ENCODE data around the gene BMPR1A. TPM values are rescaled to one million over a fixed set of nuclear protein-coding genes. Genes with fewer than 3 reads are reported as not detected.
A peak's percentile ranks its signal among the peaks of the same experiment; 100 is the strongest.

The BMPR1A gene
- total and polyA plus RNA-seq, 2 experiments from 2014 or later = 14.2 to 82.5 TPM

DNA sequence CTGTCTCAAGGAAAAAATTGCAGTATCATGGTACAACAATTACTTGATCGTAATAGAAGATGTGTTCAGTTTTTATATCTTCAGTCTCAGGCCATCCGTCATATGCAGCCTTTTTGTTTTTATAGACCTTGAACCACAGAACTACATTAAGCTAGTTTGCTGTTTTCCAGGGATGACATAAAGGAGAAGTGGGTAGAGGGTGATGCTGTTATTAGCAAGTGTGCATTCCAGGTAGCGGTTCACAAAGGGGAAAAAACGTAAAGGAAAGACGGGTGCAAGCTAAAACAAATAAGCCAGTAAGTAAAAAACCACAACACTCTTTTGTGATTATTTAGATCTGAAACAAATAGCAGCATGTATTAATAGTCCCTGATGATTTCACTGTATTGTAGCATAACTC, 71.7 kb downstream of the BMPR1A start:
- H3K27ac Mint-ChIP-seq = peak overlapping the region; percentile 53; the same call in 1 of the 2 replicates
- no peak for ATAC-seq
- Histone ChIP-seq H3K79me2 (replicated peaks; ENCODE audit: insufficient read depth) (peaks cover 100% of the 10 kb centered on the region), H3K9me2 (ENCODE audit: insufficient read depth) (no peaks in the 10 kb centered on the region), H3K27me3 (ENCODE audit: insufficient read depth) (no peaks in the 10 kb centered on the region), H3K36me3 (ENCODE audit: insufficient read depth) (no peaks in the 10 kb centered on the region), H3F3A (replicated peaks; ENCODE audit: low read depth) (no peaks in the 10 kb centered on the region), H2AFZ (no peak overlapping the region), H3K27ac (ENCODE audit: low read depth) (peak overlapping the region; percentile 29; the same call in 1 of the 2 replicates), H3K4me3 (no peak overlapping the region), H4K20me1 (replicated peaks; ENCODE audit: insufficient read depth) (peaks cover 58% of the 10 kb centered on the region), H3K4me2 (no peak overlapping the region), H3K4me1 (ENCODE audit: insufficient read depth) (peaks cover 70% of the 10 kb centered on the region)
- H3K4me3 Mint-ChIP-seq = no peak overlapping the region
- H3K9me3 Mint-ChIP-seq = no peaks in the 10 kb centered on the region
- H3K4me1 Mint-ChIP-seq = peaks cover 68% of the 10 kb centered on the region
- H3K27me3 Mint-ChIP-seq (ENCODE audit: insufficient read depth, low read depth, poor library complexity) = peaks cover 4% of the 10 kb centered on the region
- H3K36me3 Mint-ChIP-seq (ENCODE audit: low read depth) = no peaks in the 10 kb centered on the region
- no peak for DNase-seq (ENCODE audit: low spot score)
- TF ChIP-seq EZH2 (IDR thresholded peaks at IDR 0.05; ENCODE audit: low read depth, unreplicated experiment) = no peak
- no peak for TF ChIP-seq NANOG (IDR thresholded peaks at IDR 0.05; ENCODE audit: borderline replicate concordance)
- TF ChIP-seq EZH2phosphoT487 (IDR thresholded peaks at IDR 0.05; ENCODE audit: unreplicated experiment) = no peak
- no peak for TF ChIP-seq REST (IDR thresholded peaks at IDR 0.05; ENCODE audit: unreplicated experiment)
- TF ChIP-seq CTCF (conservative IDR thresholded peaks at IDR 0.05; ENCODE audit: low read depth in 2 of 2) = no peak
- TF ChIP-seq ETS1 (IDR thresholded peaks at IDR 0.05) = no peak
- no peak for TF ChIP-seq CREB1 (CRISPR knock-in tag; IDR thresholded peaks at IDR 0.05; ENCODE audit: low read depth)
- no peak for TF ChIP-seq ZNF331 (CRISPR knock-in tag; IDR thresholded peaks at IDR 0.05; ENCODE audit: low read depth)
- no peak for TF ChIP-seq ZNF114 (CRISPR knock-in tag; IDR thresholded peaks at IDR 0.05)
- no peak for TF ChIP-seq JUNB (IDR thresholded peaks at IDR 0.05; ENCODE audit: unreplicated experiment)
- no peak for TF ChIP-seq POLR2AphosphoS5 (IDR thresholded peaks at IDR 0.05; ENCODE audit: low read depth)
- TF ChIP-seq, protein P1, sequence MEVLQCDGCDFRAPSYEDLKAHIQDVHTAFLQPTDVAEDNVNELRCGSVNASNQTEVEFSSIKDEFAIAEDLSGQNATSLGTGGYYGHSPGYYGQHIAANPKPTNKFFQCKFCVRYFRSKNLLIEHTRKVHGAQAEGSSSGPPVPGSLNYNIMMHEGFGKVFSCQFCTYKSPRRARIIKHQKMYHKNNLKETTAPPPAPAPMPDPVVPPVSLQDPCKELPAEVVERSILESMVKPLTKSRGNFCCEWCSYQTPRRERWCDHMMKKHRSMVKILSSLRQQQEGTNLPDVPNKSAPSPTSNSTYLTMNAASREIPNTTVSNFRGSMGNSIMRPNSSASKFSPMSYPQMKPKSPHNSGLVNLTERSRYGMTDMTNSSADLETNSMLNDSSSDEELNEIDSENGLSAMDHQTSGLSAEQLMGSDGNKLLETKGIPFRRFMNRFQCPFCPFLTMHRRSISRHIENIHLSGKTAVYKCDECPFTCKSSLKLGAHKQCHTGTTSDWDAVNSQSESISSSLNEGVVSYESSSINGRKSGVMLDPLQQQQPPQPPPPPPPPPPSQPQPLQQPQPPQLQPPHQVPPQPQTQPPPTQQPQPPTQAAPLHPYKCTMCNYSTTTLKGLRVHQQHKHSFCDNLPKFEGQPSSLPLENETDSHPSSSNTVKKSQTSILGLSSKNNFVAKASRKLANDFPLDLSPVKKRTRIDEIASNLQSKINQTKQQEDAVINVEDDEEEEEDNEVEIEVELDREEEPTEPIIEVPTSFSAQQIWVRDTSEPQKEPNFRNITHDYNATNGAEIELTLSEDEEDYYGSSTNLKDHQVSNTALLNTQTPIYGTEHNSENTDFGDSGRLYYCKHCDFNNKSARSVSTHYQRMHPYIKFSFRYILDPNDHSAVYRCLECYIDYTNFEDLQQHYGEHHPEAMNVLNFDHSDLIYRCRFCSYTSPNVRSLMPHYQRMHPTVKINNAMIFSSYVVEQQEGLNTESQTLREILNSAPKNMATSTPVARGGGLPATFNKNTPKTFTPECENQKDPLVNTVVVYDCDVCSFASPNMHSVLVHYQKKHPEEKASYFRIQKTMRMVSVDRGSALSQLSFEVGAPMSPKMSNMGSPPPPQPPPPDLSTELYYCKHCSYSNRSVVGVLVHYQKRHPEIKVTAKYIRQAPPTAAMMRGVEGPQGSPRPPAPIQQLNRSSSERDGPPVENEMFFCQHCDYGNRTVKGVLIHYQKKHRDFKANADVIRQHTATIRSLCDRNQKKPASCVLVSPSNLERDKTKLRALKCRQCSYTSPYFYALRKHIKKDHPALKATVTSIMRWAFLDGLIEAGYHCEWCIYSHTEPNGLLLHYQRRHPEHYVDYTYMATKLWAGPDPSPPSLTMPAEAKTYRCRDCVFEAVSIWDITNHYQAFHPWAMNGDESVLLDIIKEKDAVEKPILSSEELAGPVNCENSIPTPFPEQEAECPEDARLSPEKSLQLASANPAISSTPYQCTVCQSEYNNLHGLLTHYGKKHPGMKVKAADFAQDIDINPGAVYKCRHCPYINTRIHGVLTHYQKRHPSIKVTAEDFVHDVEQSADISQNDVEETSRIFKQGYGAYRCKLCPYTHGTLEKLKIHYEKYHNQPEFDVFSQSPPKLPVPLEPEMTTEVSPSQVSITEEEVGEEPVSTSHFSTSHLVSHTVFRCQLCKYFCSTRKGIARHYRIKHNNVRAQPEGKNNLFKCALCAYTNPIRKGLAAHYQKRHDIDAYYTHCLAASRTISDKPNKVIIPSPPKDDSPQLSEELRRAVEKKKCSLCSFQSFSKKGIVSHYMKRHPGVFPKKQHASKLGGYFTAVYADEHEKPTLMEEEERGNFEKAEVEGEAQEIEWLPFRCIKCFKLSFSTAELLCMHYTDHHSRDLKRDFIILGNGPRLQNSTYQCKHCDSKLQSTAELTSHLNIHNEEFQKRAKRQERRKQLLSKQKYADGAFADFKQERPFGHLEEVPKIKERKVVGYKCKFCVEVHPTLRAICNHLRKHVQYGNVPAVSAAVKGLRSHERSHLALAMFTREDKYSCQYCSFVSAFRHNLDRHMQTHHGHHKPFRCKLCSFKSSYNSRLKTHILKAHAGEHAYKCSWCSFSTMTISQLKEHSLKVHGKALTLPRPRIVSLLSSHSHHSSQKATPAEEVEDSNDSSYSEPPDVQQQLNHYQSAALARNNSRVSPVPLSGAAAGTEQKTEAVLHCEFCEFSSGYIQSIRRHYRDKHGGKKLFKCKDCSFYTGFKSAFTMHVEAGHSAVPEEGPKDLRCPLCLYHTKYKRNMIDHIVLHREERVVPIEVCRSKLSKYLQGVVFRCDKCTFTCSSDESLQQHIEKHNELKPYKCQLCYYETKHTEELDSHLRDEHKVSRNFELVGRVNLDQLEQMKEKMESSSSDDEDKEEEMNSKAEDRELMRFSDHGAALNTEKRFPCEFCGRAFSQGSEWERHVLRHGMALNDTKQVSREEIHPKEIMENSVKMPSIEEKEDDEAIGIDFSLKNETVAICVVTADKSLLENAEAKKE (CRISPR knock-in tag; IDR thresholded peaks at IDR 0.05) = no peak
- no peak for TF ChIP-seq STAT1 (IDR thresholded peaks at IDR 0.05; ENCODE audit: unreplicated experiment)
